CD4-positive, alpha-beta T cell treated with Interleukin-17A for 4 hours (primary cell): ENCODE measurements around the gene ACSM2B.
"Not testable (repeated sequence)": the region's sequence is repeated elsewhere in the genome, so short reads cannot be mapped to it uniquely, and the experiment has no call there.

ENCODE experiments used
- DNase-seq: peaks from one replicate; pipeline ENCODE4 v3.0.0-alpha.2; 2020; ENCODE audit warnings: mixed read lengths

The ACSM2B gene

GRCh38 chr16:20576145-20576544 lies at the start of gene ACSM2B:
Gene ACSM2B (minus strand): TSS chr16:20576367. CDS start chr16:20564845, 11,522 bp downstream.
- not testable (repeated sequence) for DNase-seq

GRCh38 chr16:20624882-20625807 lies 49.0 kb upstream of the ACSM2B start:
- DNase-seq = no peak

GRCh38 chr16:20624205-20624604 lies 48.0 kb upstream of the ACSM2B start:
- no peak for DNase-seq

GRCh38 chr16:20622498-20622870 lies 46.3 kb upstream of the ACSM2B start:
- DNase-seq = no peak

GRCh38 chr16:20621406-20621805 lies 45.2 kb upstream of the ACSM2B start:
- DNase-seq = no peak

- no peak for DNase-seq
Observed at GRCh38 chr16:20620770-20621169, 44.6 kb upstream of the ACSM2B start.

GRCh38 chr16:20620003-20620402 lies 43.8 kb upstream of the ACSM2B start:
- DNase-seq = no peak

GRCh38 chr16:20617271-20617670 lies 41.1 kb upstream of the ACSM2B start:
- no peak for DNase-seq

GRCh38 chr16:20614186-20615141 lies 38.3 kb upstream of the ACSM2B start:
- DNase-seq = no peak

GRCh38 chr16:20613481-20614185 lies 37.5 kb upstream of the ACSM2B start:
- no peak for DNase-seq

GRCh38 chr16:20612551-20613480 lies 36.6 kb upstream of the ACSM2B start:
- DNase-seq = no peak

GRCh38 chr16:20611975-20612481 lies 35.9 kb upstream of the ACSM2B start:
- no peak for DNase-seq

- DNase-seq = no peak
Observed at GRCh38 chr16:20611350-20611902, 35.3 kb upstream of the ACSM2B start.

- DNase-seq = no peak
Observed at GRCh38 chr16:20610892-20611349, 34.8 kb upstream of the ACSM2B start.

- no peak for DNase-seq
Observed at GRCh38 chr16:20610211-20610891, 34.2 kb upstream of the ACSM2B start.

- DNase-seq = not testable (repeated sequence)
Observed at GRCh38 chr16:20602205-20602604, 26.0 kb upstream of the ACSM2B start.

GRCh38 chr16:20599475-20599874 lies 23.3 kb upstream of the ACSM2B start:
- DNase-seq = not testable (repeated sequence)

GRCh38 chr16:20598832-20599469 lies 22.8 kb upstream of the ACSM2B start:
- no peak for DNase-seq

- not testable (repeated sequence) for DNase-seq
Observed at GRCh38 chr16:20595694-20596093, 19.5 kb upstream of the ACSM2B start.

- not testable (repeated sequence) for DNase-seq
Observed at GRCh38 chr16:20595068-20595467, 18.9 kb upstream of the ACSM2B start.
